GM21529 (cell line): ENCODE measurements around the gene B9D1.

Experiments
- ATAC-seq: cut with Tn5 transposase; IDR thresholded peaks from one replicate; pipeline ENCODE4 v1.9.1; 2021; ENCODE audit not compliant: unreplicated experiment

The B9D1 gene

GRCh38 chr17:19305256-19305655 lies 57.3 kb downstream of the B9D1 start:
- no peak for ATAC-seq

- no peak for ATAC-seq
These were observed 57.8 kb downstream of the B9D1 start for GRCh38 chr17:19304751-19305150.

GRCh38 chr17:19304209-19304608 lies 58.3 kb downstream of the B9D1 start:
- ATAC-seq = no peak

GRCh38 chr17:19303367-19303776 lies 59.2 kb downstream of the B9D1 start:
- no peak for ATAC-seq

GRCh38 chr17:19302791-19303331 lies 59.7 kb downstream of the B9D1 start:
- ATAC-seq = no peak

GRCh38 chr17:19301973-19302372 lies 60.5 kb downstream of the B9D1 start:
- no peak for ATAC-seq

GRCh38 chr17:19301274-19301951 lies 61.1 kb downstream of the B9D1 start:
- no peak for ATAC-seq

- no peak for ATAC-seq
These were observed 62.7 kb downstream of the B9D1 start for GRCh38 chr17:19299866-19300265.

- ATAC-seq = no peak
These were observed 63.2 kb downstream of the B9D1 start for GRCh38 chr17:19299214-19299747.

GRCh38 chr17:19298569-19299213 lies 63.8 kb downstream of the B9D1 start:
- no peak for ATAC-seq

GRCh38 chr17:19296786-19297778 lies 65.4 kb downstream of the B9D1 start:
- no peak for ATAC-seq

GRCh38 chr17:19295473-19296135 lies 66.9 kb downstream of the B9D1 start:
- ATAC-seq = no peak

GRCh38 chr17:19294443-19294842 lies 68.1 kb downstream of the B9D1 start:
- no peak for ATAC-seq
